HEK293 (cell line): ENCODE results near the gene TMEM19.

ENCODE experiments used
- KLF7 ChIP-seq: fragments of 450-650 bp; formaldehyde crosslinking; IDR thresholded peaks from 2 replicates; pipeline ENCODE4 v1.5.1; 2016; ENCODE audit warnings: missing biosample characterization, missing genetic modification characterization, borderline replicate concordance
- ZNF274 ChIP-seq, 2 experiments: fragments of 200-500 bp in 1 of 2; fragments of 450-650 bp in 1 of 2; sonication (Bioruptor generic) in 1 of 2; formaldehyde crosslinking in 1 of 2; IDR thresholded peaks; 2 replicates each; pipeline versions ENCODE4 v1.5.1 to v1.6.1; 2014 to 2016; ENCODE audit warnings: borderline replicate concordance in 1 of 2, inconsistent platforms in 1 of 2, low read length in 1 of 2, missing biosample characterization in 1 of 2, missing genetic modification characterization in 1 of 2

GRCh38 chr12:71737197-71737596 is 51.3 kb downstream of the TMEM19 start:
- TF ChIP-seq ZNF274 (IDR thresholded peaks at IDR 0.05; ENCODE audit: low read length): no peak
- TF ChIP-seq ZNF274 (tag by site-specific recombination; IDR thresholded peaks at IDR 0.05; ENCODE audit: borderline replicate concordance): no peak
- no peak for TF ChIP-seq KLF7 (tag by site-specific recombination)
